Nephron progenitor cell (in vitro differentiated cells): ENCODE measurements around the gene GPRC6A.

Experiments used
- DNase-seq: peaks from one replicate; pipeline ENCODE4 v3.0.0; 2021
- H3K27ac Mint-ChIP-seq: 2 replicates; pipeline ENCODE4 v1.8.0; 2021; ENCODE audit warnings: mild to moderate bottlenecking, moderate library complexity, mixed read lengths
- H3K27me3 Mint-ChIP-seq: 2 replicates; pipeline ENCODE4 v1.8.0; 2021; ENCODE audit warnings: mild to moderate bottlenecking, low read depth, mixed read lengths; ENCODE audit not compliant: poor library complexity
- H3K36me3 Mint-ChIP-seq: 2 replicates; pipeline ENCODE4 v1.8.0; 2021; ENCODE audit warnings: low read depth, mixed read lengths
- H3K4me1 Mint-ChIP-seq: 2 replicates; pipeline ENCODE4 v1.8.0; 2021; ENCODE audit warnings: mixed read lengths
- H3K4me3 Mint-ChIP-seq: 2 replicates; pipeline ENCODE4 v1.8.0; 2021; ENCODE audit warnings: mild to moderate bottlenecking, moderate library complexity, mixed read lengths
- H3K9me3 Mint-ChIP-seq: 2 replicates; pipeline ENCODE4 v1.8.0; 2021; ENCODE audit warnings: mild to moderate bottlenecking, moderate library complexity, mixed read lengths
- CTCF ChIP-seq: fragments of 200-600 bp; sonication (generic); IDR thresholded peaks from 2 replicates; pipeline ENCODE4 v1.5.0; 2021; ENCODE audit warnings: antibody characterized with exemption

Gene GPRC6A

GRCh38 chr6:116764629-116764960, 64.3 kb downstream of the GPRC6A start:
- no peaks in the 10 kb centered on the region for H3K9me3 Mint-ChIP-seq
- peak; percentile 38 for DNase-seq
- H3K4me3 Mint-ChIP-seq: peak overlapping the region; percentile 80
- no peak for TF ChIP-seq CTCF
- H3K27ac Mint-ChIP-seq: no peak overlapping the region
- H3K36me3 Mint-ChIP-seq: no peaks in the 10 kb centered on the region
- H3K27me3 Mint-ChIP-seq: peaks cover 59% of the 10 kb centered on the region
- peaks cover 11% of the 10 kb centered on the region for H3K4me1 Mint-ChIP-seq

DNA sequence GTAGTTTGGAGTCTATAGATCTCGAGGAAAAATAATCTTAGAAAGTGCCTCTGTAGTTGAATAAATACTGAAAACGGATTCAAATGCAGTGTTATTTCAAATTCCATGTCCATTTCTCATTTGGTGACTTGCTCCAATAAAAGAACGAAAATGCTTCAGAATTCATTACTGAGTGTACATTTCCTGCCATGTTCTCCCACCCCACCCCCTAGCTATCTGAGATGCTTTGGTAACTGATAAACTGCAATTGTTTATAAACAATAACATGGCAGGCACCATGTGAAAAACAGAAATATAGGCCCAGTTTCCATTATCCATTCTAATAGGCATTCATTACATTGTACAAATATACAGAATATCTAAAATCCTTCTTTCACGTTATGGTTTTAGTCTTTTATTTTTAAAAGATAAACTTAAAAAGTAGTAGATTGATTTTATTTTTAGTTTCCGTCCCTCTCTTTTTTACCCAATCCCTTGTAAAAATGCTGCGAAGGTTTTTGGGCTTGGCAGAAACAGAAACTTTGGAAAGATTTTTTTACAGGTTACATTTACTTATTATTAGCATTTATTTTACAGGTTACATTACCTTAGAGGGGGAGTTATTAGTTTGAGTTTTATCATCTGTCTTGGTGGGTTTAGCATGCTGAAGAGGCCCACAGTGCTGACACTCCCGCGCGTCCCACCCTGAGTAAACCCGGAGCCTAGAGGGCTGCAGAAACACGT, 64.8 kb downstream of the GPRC6A start:
- Mint-ChIP-seq H3K27ac (no peak overlapping the region), H3K4me1 (peaks cover 11% of the 10 kb centered on the region)

DNA sequence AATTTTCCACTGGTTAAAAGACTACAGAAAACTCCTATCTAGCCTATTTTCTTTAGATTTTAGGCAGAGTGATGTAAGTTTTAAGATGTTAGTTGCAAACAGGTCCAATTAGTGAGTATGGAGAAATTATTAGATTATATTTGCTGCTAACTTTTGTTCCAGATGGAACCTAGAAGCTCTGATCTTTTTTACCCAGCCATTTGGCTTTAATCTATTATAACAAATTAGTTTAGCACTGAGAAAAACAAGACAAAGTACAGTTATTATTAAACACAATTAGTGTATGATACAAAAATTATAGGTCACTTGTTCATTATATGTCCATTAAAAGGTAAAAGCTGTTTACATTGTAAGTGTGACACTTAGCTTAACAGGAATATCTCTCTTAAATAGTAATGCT, 65.8 kb downstream of the GPRC6A start:
- no peak for DNase-seq
- H3K4me1 Mint-ChIP-seq: peaks cover 11% of the 10 kb centered on the region
- no peak overlapping the region for H3K4me3 Mint-ChIP-seq
- H3K27me3 Mint-ChIP-seq: peaks cover 56% of the 10 kb centered on the region
- H3K9me3 Mint-ChIP-seq: no peaks in the 10 kb centered on the region
- no peak overlapping the region for H3K27ac Mint-ChIP-seq
- H3K36me3 Mint-ChIP-seq: no peaks in the 10 kb centered on the region
- TF ChIP-seq CTCF: no peak

More for the DNA sequence above, 64.8 kb downstream of the GPRC6A start:
- TF ChIP-seq CTCF: no peak
- no peaks in the 10 kb centered on the region for H3K9me3 Mint-ChIP-seq
- H3K4me3 Mint-ChIP-seq: peak overlapping the region; percentile 80
- H3K36me3 Mint-ChIP-seq: no peaks in the 10 kb centered on the region
- H3K27me3 Mint-ChIP-seq: peaks cover 56% of the 10 kb centered on the region
- no peak for DNase-seq

- H3K4me1 Mint-ChIP-seq: peaks cover 11% of the 10 kb centered on the region
- H3K27ac Mint-ChIP-seq: no peak overlapping the region
- no peak overlapping the region for H3K4me3 Mint-ChIP-seq
- TF ChIP-seq CTCF: no peak
- H3K36me3 Mint-ChIP-seq: no peaks in the 10 kb centered on the region
- H3K27me3 Mint-ChIP-seq: peaks cover 51% of the 10 kb centered on the region
- H3K9me3 Mint-ChIP-seq: no peaks in the 10 kb centered on the region
- DNase-seq: no peak
These were observed 66.6 kb downstream of the GPRC6A start for GRCh38 chr6:116762235-116762634.

DNA sequence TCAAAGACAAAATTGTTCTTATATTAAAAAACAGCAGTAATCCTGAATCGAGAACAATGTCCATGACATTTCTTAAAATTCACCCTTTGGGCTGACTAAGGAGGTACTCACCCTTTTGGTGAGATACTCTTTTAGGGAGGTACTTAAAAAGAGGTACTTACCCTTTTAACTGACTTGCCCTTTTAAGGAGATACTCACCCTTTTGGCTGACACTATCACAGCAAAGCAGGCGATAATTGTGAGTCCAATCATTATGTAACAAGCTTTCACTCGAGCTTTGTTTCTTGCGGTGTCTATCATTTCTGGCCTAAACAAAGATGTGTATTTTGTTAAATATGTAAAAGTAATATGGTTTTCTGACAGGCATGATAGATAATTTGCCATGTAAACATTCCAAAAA, 67.1 kb downstream of the GPRC6A start:
- H3K4me3 Mint-ChIP-seq: no peak overlapping the region
- H3K27ac Mint-ChIP-seq: no peak overlapping the region
- H3K4me1 Mint-ChIP-seq: peaks cover 11% of the 10 kb centered on the region
- DNase-seq: no peak
- no peaks in the 10 kb centered on the region for H3K36me3 Mint-ChIP-seq
- TF ChIP-seq CTCF: no peak
- H3K27me3 Mint-ChIP-seq: peaks cover 47% of the 10 kb centered on the region
- H3K9me3 Mint-ChIP-seq: no peaks in the 10 kb centered on the region

- TF ChIP-seq CTCF: no peak
- no peaks in the 10 kb centered on the region for H3K27me3 Mint-ChIP-seq
- H3K4me1 Mint-ChIP-seq: no peaks in the 10 kb centered on the region
- H3K36me3 Mint-ChIP-seq: no peaks in the 10 kb centered on the region
- no peak overlapping the region for H3K27ac Mint-ChIP-seq
- no peak overlapping the region for H3K4me3 Mint-ChIP-seq
- H3K9me3 Mint-ChIP-seq: peaks cover 9% of the 10 kb centered on the region
- no peak for DNase-seq
These were observed 83.7 kb downstream of the GPRC6A start for GRCh38 chr6:116745176-116745575.
